B cell (primary cell): ENCODE data around the gene COQ9. TPM values are rescaled to one million over a fixed set of nuclear protein-coding genes. Genes with fewer than 3 reads are reported as not detected.

Experiments used
- ATAC-seq: fragments of 200-7000 bp; cut with Tn5 transposase; one replicate; pipeline ENCODE4 v1.10.0; 2021; ENCODE audit warnings: low read depth, mild to moderate bottlenecking, moderate number of reproducible peaks, moderate library complexity
- CTCF ChIA-PET: fragments of 350-600 bp; sonication (Branson Sonifier 250); formaldehyde crosslinking; loops from one replicate; lab custom pipeline; 2021; ENCODE audit warnings: antibody characterized with exemption, inconsistent platforms; lab: Charles Lee
- POLR2A ChIA-PET: fragments of 350-600 bp; sonication (Branson Sonifier 250); formaldehyde crosslinking; loops from one replicate; lab custom pipeline; 2021; ENCODE audit warnings: antibody characterized with exemption; lab: Charles Lee
- DNase-seq: peaks from one replicate; pipeline ENCODE4 v3.0.0; 2013
- H2AFZ ChIP-seq: 2 replicates; pipeline ENCODE4 v1.6.1; 2012; ENCODE audit warnings: mild to moderate bottlenecking, low read depth, low read length; ENCODE audit not compliant: insufficient read depth, poor library complexity, severe bottlenecking
- H3K27ac ChIP-seq, 2 donors: 1 replicate in 1 of 2; 2 replicates in 1 of 2; pipeline ENCODE4 v1.5.1; 2012 to 2013; ENCODE audit warnings: low read length in 2 of 2, mild to moderate bottlenecking in 2 of 2, moderate library complexity in 1 of 2
- H3K27me3 ChIP-seq, 4 experiments: fragments of 200-600 bp in 1 of 4; sonication (generic) in 1 of 4; replicated peaks in 1 of 4; 1 replicate in 2 of 4; 2 replicates in 2 of 4; pipeline versions ENCODE4 v1.6.1 to v1.7.0; 2013 to 2016; ENCODE audit warnings: low read length in 3 of 4, mild to moderate bottlenecking in 2 of 4, mixed read lengths in 1 of 4, moderate library complexity in 1 of 4; ENCODE audit not compliant: insufficient read depth in 4 of 4, control insufficient read depth in 3 of 4; ENCODE audit errors: control extremely low read depth in 1 of 4
- H3K36me3 ChIP-seq, 2 experiments: replicated peaks in 1 of 2; 1 replicate in 1 of 2; 2 replicates in 1 of 2; pipeline versions ENCODE4 v1.6.1 to v1.7.1; 2013; ENCODE audit warnings: low read length in 1 of 2; ENCODE audit not compliant: insufficient read depth in 2 of 2, control insufficient read depth in 1 of 2; ENCODE audit errors: control extremely low read depth in 1 of 2, extremely low read depth in 1 of 2
- H3K4me1 ChIP-seq, 2 donors: fragments of 200-600 bp in 1 of 2; sonication (generic) in 1 of 2; 1 replicate in 1 of 2; 2 replicates in 1 of 2; pipeline versions ENCODE4 v1.5.1 to v1.6.1; 2013 to 2017; ENCODE audit warnings: low read length in 2 of 2; ENCODE audit not compliant: control insufficient read depth in 2 of 2, insufficient read depth in 2 of 2
- H3K4me2 ChIP-seq: replicated peaks from 2 replicates; pipeline ENCODE3; 2012; ENCODE audit warnings: mild to moderate bottlenecking, low read depth, low read length; ENCODE audit not compliant: poor library complexity, severe bottlenecking
- H3K4me3 ChIP-seq, 5 experiments: fragments of 200-600 bp in 1 of 5; sonication (generic) in 1 of 5; 1 replicate in 3 of 5; 2 replicates in 2 of 5; pipeline versions ENCODE4 v1.5.1 to v1.7.0; 2011 to 2016; ENCODE audit warnings: low read length in 4 of 5, mild to moderate bottlenecking in 4 of 5, low read depth in 2 of 5, control low read depth in 1 of 5, moderate library complexity in 1 of 5; ENCODE audit not compliant: insufficient read depth in 1 of 5; ENCODE audit errors: control extremely low read depth in 1 of 5, extremely low read depth in 1 of 5
- H3K79me2 ChIP-seq: fragments of 200-600 bp; sonication (generic); one replicate; pipeline ENCODE4 v1.6.0; 2016; ENCODE audit warnings: low read length; ENCODE audit not compliant: control insufficient read depth, insufficient read depth
- H3K9ac ChIP-seq: fragments of 200-600 bp; sonication (generic); 2 replicates; pipeline ENCODE4 v1.6.1; 2017; ENCODE audit warnings: mild to moderate bottlenecking, low read length, moderate library complexity
- H3K9me3 ChIP-seq, 3 donors: one replicate each; pipeline versions ENCODE4 v1.6.1 to v1.7.1; 2013; ENCODE audit warnings: low read length in 2 of 3; ENCODE audit not compliant: control insufficient read depth in 2 of 3, insufficient read depth in 1 of 3; ENCODE audit errors: control extremely low read depth in 1 of 3
- H4K20me1 ChIP-seq: 2 replicates; pipeline ENCODE4 v1.6.0; 2012; ENCODE audit warnings: mild to moderate bottlenecking, low read length; ENCODE audit not compliant: insufficient read depth, control insufficient read depth, poor library complexity, severe bottlenecking
- H3K27ac Mint-ChIP-seq: one replicate; pipeline ENCODE4 v1.8.0; 2021; ENCODE audit warnings: mixed read lengths
- H3K27me3 Mint-ChIP-seq: one replicate; pipeline ENCODE4 v1.8.0; 2021; ENCODE audit warnings: mixed read lengths
- H3K4me1 Mint-ChIP-seq: one replicate; pipeline ENCODE4 v1.8.0; 2021; ENCODE audit warnings: mixed read lengths
- H3K4me3 Mint-ChIP-seq: one replicate; pipeline ENCODE4 v1.8.0; 2021; ENCODE audit warnings: mixed read lengths
- H3K9me3 Mint-ChIP-seq: one replicate; pipeline ENCODE4 v1.8.0; 2022; ENCODE audit warnings: mixed read lengths; ENCODE audit not compliant: insufficient read depth
- EZH2 ChIP-seq: IDR thresholded peaks from 2 replicates; pipeline ENCODE4 v1.6.1; 2012; ENCODE audit warnings: borderline replicate concordance, low read depth, mild to moderate bottlenecking, moderate library complexity, low read length; ENCODE audit not compliant: insufficient read depth, poor library complexity, severe bottlenecking
- WGBS: methylation state at CpG from one replicate; pipeline ENCODE4 v1.1.5; 2013; ENCODE audit warnings: missing lambda C conversion rate; ENCODE audit not compliant: insufficient coverage; 5-methylcytosine and 5-hydroxymethylcytosine counted together
- intact Hi-C: fragments of 100-400 bp; cut with micrococcal nuclease; formaldehyde crosslinking; loops from one replicate; pipeline ENCODE4 v1.10.0; 2022
- polyA plus RNA-seq: library from polyadenylated mRNA; depleted of rRNA; stranded (reverse); fragments of >200 nt; gene quantifications from 2 replicates; pipeline ENCODE4 v1.2.3, GENCODE V29; 2012
- total RNA-seq, 2 donors: library from RNA; stranded (reverse); fragments of 120-200 nt in 1 of 2; gene quantifications; 1 replicate in 1 of 2; 2 replicates in 1 of 2; pipeline versions ENCODE4 v1.2.3 to v1.2.4, GENCODE V29; 2013 to 2022
- TF ChIP-seq, protein P1 (sequence below): fragments of 200-600 bp; IDR thresholded peaks from one replicate; pipeline ENCODE4 v1.8.0; 2022; ENCODE audit warnings: antibody characterized with exemption, mild to moderate bottlenecking

Gene COQ9
- total and polyA plus RNA-seq, 2 donors (not counting 1 experiment from before 2014, with no cell fraction given) = 41.5 to 53.0 TPM

DNA sequence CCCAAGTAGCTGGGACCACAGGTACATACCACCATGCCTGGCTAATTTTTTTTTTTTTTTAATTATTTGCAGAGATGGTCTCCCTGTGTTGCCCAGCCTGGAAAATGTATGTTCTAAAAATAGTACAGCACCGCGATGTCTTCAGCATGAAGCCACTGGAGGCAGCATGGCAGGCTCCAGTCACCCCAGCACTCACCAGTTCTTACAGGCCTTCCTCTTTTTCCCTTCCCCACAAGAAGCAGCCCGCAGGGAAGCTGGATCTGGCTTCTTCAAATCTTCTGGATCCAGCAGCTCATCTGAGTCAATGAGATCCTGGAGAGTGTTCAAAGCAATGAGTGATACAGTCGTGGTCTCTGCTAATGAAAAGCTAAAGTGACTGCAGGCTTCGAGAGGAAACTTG lies 16.3 kb upstream of the COQ9 start:
- no peak overlapping the region for H3K27ac Mint-ChIP-seq
- Histone ChIP-seq H3K27me3 (no peaks in the 10 kb centered on the region), H3K4me3 (no peak overlapping the region), H3K4me1 (no peaks in the 10 kb centered on the region), H3K36me3 (peaks cover 1 to 74% of the 10 kb centered on the region in 2 experiments), H3K9me3 (no peaks in the 10 kb centered on the region), H3K79me2 (no peaks in the 10 kb centered on the region), H2AFZ (no peak overlapping the region), H3K4me2 (no peak overlapping the region), H3K9ac (no peak overlapping the region), H3K27ac (no peak overlapping the region), H4K20me1 (no peaks in the 10 kb centered on the region)
- ChIA-PET POLR2A (interaction anchor here (0.7 kb wide), 1 partner anchor 41 kb away, joined by 4 read pairs; no protein-coding TSS in a partner anchor), CTCF (interaction anchor here (1.5 to 2.8 kb wide), 2 partner anchors 13 to 14 kb away, joined by 8 to 10 read pairs; no protein-coding TSS in a partner anchor)
- TF ChIP-seq, protein P1, sequence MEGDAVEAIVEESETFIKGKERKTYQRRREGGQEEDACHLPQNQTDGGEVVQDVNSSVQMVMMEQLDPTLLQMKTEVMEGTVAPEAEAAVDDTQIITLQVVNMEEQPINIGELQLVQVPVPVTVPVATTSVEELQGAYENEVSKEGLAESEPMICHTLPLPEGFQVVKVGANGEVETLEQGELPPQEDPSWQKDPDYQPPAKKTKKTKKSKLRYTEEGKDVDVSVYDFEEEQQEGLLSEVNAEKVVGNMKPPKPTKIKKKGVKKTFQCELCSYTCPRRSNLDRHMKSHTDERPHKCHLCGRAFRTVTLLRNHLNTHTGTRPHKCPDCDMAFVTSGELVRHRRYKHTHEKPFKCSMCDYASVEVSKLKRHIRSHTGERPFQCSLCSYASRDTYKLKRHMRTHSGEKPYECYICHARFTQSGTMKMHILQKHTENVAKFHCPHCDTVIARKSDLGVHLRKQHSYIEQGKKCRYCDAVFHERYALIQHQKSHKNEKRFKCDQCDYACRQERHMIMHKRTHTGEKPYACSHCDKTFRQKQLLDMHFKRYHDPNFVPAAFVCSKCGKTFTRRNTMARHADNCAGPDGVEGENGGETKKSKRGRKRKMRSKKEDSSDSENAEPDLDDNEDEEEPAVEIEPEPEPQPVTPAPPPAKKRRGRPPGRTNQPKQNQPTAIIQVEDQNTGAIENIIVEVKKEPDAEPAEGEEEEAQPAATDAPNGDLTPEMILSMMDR = no peak
- no peak for TF ChIP-seq EZH2
- ATAC-seq (no peak), DNase-seq (no peak)
- intact Hi-C loops = no loop called here
- H3K4me3 Mint-ChIP-seq = no peak overlapping the region
- H3K27me3 Mint-ChIP-seq = no peaks in the 10 kb centered on the region
- 94% methylated on average over 2 of the region's 5 CpGs for WGBS
- no peaks in the 10 kb centered on the region for H3K9me3 Mint-ChIP-seq
- H3K4me1 Mint-ChIP-seq = no peaks in the 10 kb centered on the region

DNA sequence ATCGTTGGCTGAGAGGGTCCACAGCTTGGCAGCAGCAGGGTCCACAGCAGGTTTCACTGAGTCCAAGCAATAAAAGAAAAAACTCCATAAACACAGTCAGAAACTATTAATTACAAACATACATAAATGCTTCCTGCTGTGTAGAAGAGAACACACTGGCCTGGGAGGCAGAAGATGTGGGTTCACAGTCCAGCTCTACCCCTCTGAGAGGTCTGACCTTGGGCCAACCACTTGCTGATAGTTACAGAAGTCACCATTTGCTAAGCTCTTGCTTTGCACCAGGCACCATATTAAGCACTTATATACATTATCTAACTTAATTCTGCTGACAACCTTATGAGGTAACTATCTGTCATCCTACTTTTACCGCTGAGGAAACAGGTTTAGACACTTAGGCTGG lies 14.8 kb upstream of the COQ9 start:
- Histone ChIP-seq H4K20me1 (no peaks in the 10 kb centered on the region), H3K9me3 (no peaks in the 10 kb centered on the region), H3K4me1 (no peaks in the 10 kb centered on the region), H3K79me2 (no peaks in the 10 kb centered on the region), H3K27ac (no peak overlapping the region), H3K27me3 (no peaks in the 10 kb centered on the region), H3K4me2 (no peak overlapping the region), H3K36me3 (peaks cover 1 to 83% of the 10 kb centered on the region in 2 experiments), H2AFZ (no peak overlapping the region), H3K9ac (no peak overlapping the region), H3K4me3 (no peak overlapping the region)
- TF ChIP-seq, protein P1 = no peak
- no peak for TF ChIP-seq EZH2
- no peaks in the 10 kb centered on the region for H3K9me3 Mint-ChIP-seq
- no peak for DNase-seq
- intact Hi-C loops = no loop called here
- 100% methylated on average over 1 of the region's 2 CpGs for WGBS
- ChIA-PET CTCF (interaction anchor here (2.8 kb wide), 1 partner anchor 15 kb away, joined by 10 read pairs; no protein-coding TSS in a partner anchor), POLR2A (no interaction called here)
- no peak for ATAC-seq
- H3K4me3 Mint-ChIP-seq = no peak overlapping the region
- no peaks in the 10 kb centered on the region for H3K27me3 Mint-ChIP-seq
- H3K4me1 Mint-ChIP-seq = no peaks in the 10 kb centered on the region
- H3K27ac Mint-ChIP-seq = no peak overlapping the region
